Embryonic facial prominence (tissue), 1 donor: ENCODE measurements around the gene NFKBIB.
"Not testable (repeated sequence)": the region's sequence is repeated elsewhere in the genome, so short reads cannot be mapped to it uniquely, and the experiment has no call there.

ENCODE experiments used
- DNase-seq: peaks from one replicate; pipeline ENCODE4 v3.0.0-alpha.2; 2016; ENCODE audit errors: extremely low spot score

The NFKBIB gene

DNA sequence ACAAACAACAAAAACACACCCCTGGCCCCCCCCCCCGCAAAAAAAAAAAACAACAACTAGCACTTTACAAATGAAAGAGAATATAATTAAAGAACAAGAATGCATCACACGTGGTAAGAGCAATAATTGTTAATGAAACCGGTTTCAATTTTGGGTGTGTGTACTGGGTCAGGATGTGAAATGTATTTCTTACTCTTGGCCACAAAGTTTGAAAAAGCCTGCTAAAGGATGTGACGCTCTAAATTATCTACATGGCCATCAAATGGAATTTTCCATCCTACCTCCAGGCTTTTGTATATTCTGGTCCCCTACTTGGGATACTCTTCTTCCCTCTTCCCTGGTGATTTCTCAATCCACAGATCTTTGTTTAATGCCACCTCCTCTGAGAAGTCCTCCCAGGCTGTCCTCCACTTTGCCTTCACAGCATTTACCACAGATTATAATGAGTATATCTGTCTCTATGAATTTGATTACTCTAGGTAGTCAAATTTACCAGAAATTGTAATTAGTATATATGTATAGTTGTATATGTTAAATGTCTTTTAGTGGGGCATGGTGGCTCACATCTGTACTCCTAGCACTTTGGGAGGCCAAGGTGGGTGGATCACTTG is 28.7 kb downstream of the NFKBIB start:
- DNase-seq, result no peak

DNA sequence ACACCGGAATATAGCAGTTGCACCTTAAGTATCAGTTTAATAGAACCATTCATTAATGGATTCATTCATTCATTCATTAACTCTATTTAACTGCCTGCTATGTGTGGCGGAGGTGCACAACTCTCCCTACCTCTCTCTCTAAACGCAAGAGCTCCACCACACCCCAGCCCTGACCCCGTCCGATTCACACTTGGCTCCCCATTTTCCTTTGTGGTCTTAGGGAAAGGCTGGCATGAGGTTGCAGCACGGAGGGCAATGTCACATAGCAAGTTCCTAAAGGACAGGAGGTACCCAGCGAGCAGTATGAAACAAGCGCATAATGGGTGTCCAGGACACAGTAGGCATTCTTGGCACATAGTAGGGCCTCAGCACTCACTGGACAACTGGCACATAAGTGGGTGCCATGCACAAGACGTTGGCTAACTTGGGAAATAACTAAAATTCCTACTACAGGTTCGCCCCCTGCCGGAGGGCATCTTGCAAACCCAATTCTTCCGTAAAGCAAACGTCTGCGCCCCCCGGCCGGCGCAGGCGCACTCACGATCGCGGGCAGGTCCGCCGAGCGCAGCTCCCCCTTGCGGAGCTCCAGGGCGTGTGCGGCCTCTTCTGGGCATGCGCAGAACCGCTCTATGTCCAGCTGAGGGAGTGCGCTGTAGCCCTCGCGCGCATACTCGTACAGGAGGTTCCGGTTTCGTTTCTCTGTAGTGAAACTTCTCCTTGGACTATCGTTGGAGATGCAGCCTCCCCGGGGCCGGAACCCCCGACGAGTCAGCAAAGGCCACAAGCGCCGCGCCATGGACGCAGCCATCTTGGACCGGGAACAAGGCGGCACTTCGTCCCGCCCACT is 30.4 kb downstream of the NFKBIB start, which contains the start of gene SARS2:
SARS2 (minus strand) TSS at position 835 of the 847 bp plus-strand sequence; CDS start at position 808, 27 bp downstream.
- DNase-seq, result peak; percentile 90

DNA sequence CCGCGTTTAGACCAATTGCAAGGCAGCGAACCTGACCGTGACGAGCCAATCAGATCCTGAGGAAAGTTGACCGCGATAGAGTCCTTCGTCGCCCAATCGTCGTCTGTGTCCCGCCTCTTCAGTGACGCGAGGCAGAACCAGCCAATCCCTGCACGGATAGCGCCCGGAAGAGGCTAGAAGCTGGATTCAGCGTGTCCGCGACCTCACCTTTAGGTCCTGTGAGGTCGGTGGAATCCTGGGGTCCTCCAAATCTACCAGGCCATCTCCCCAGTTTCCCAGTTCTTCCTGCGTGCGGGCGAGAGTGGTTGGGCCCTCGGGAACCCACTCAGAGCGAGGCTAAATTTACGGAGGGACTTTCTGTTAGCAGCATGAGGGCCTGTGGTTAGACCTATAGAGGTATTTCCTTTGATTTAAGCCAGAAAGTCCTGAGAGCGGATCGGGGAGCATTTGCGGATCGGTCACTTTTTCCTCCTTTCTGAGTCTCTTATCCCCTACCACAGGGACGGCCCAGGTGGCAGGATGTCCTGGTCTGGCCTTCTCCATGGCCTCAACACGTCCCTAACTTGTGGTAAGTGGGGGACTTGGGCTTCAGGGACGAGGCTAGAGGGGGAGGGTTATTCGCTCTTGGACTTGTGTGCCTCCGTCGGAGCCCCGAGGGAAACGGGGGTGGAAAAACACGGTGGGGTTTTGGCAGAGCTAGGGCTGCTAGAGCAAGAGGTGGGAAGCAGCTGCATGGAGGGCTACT is 31.2 kb downstream of the NFKBIB start, which contains the start of gene MRPS12:
MRPS12 (plus strand) TSS at position 169 of the 745 bp plus-strand sequence; CDS start at position 520, 351 bp downstream.
- DNase-seq, result peak; percentile 99

DNA sequence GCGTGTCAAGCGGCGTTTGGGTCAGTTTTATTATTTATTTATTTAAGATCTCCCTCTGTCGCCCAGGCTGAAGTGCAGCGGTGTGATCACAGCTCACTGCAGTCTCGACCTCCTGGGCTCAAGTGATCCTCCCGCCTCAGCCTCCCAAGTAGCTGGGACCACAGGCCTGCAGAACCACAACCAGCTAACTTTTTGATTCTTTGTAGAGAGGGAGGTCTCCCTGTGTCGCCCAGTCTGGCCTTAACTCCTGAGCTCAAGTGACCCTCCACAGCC is 31.7 kb downstream of the NFKBIB start:
- no peak for DNase-seq

DNA sequence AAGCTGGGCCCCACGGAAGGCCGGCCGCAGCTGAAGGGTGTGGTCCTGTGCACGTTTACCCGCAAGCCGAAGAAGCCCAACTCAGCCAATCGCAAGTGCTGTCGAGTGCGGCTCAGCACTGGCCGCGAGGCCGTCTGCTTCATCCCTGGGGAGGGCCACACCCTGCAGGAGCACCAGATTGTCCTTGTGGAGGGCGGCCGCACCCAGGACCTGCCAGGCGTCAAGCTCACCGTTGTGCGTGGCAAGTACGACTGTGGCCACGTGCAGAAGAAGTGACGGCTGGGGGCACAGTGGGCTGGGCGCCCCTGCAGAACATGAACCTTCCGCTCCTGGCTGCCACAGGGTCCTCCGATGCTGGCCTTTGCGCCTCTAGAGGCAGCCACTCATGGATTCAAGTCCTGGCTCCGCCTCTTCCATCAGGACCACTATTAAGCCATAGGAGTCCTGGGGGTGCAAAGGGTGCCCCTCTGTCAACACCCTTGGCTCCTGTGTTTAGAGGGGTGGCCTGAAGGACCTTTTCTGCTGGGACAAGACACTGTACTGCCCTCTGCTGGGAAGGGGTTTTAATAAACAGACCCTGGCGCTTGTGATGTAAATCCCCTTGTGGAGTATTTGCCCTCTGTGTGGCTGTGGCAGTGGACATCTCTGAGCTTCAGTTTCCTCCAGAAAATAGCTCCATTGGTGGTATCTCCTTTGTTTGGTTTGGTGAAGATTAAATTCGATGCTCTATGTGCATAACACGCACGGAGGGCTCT is 32.8 kb downstream of the NFKBIB start:
- DNase-seq, result no peak

DNA sequence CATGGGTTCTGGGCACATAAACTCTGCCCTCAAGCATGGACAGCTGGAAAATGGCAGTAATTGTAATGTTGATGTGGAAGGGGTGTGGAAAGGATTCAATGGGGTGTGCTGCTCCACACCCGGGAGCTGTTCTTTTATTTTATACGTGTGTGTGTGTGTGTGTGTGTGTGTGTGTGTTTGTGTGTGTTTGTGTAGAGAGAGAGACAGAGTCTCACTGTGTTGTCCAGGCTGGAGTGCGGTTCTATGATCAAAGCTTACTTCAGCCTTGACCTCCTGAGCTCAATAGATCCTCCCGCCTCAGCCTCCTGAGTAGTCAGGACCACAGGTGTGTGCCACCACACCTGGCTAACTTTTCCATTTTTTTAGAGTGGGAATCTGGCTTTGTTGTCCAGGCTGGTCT is 33.8 kb downstream of the NFKBIB start:
- DNase-seq, result no peak

DNA sequence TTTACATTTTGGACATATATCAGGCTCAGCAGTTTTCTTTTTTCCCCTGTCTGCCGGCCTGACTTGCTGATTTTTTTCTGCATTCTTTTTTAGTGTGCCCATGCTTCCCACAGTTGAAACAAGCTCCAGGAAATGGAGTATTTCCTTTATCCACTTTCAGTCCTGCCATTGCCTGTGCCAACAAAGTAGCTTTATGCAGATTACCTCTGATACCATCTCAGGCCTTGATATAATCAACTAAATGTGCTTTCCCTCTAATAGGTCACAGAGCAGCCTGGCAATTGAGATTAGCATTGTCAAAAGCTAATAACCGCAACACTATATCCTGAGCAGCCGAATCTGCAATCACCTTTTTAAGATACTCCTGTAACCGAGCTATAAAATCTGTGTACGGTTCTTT is 40.2 kb downstream of the NFKBIB start:
- DNase-seq, result no peak

DNA sequence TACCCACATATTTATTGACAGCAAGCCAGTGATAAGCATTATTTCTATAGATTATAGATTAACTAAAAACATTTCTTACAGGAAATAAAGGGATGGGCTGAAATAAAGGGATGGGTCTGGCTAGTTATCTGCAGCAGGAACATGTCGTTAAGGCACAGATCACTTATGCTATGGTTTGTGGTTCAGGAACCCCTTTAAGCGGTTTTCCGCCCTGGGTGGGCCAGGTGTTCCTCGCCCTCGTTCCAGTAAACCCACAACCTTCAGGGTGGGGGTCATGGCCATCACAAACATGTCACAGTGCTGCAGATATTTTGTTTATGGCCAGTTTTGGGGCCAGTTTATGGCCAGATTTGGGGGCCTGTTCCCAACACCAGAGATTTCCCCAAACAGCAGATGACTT is 41.7 kb downstream of the NFKBIB start:
- not testable (repeated sequence) for DNase-seq

DNA sequence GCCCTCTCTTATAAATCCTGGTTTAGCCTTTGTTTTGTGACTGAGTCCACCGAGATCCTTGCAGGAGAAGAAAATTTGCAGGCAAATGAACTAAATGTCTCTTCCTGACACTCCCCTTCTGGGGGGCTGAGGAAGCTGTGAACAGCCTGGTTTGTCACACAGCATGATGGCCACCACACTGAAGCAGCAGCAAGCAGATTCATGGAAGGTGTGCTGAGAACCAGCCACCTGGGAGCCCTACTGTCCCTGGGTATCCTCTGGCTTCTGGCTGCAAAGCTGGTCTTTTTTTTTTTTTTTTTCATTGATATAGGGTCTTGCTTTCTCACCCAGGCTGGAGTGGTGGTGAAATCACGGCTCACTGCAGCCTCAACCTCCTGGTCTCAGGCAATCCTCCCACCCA is 42.2 kb downstream of the NFKBIB start:
- DNase-seq, result no peak

DNA sequence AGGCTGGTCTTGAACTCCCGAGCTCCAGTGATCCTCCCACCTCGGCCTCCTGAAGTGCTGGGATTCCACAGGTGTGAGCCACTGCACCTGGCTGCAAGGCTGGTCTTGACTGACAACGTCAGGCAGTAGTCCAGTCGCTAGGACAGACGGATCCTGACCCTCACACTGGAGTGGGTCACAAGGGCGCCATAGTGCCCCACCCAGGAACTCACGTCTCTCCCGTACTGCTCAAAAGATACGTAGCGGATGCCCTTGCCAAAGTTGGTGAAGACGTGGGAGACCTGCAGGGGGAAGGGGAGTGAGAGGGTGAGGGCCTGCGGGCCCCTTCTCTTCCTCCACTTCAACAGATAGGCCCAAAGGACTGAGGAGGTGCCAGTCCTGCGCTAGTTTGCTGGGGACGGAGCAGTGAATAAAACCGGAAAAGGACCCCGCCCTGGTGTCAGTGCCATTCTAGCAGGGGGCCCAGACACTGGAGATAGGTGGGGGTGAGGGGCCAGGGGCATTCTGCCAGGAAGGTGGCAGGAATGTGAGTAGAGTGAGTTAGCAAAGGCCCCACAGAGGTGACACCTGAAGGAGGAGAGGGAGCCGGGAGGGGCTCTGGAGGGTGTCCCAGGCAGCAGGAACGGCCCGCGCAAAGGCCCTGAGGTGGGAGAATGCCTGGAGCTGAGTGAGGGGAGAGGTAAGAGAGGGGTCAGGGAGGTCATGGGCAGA is 42.9 kb downstream of the NFKBIB start:
- DNase-seq, result no peak

DNA sequence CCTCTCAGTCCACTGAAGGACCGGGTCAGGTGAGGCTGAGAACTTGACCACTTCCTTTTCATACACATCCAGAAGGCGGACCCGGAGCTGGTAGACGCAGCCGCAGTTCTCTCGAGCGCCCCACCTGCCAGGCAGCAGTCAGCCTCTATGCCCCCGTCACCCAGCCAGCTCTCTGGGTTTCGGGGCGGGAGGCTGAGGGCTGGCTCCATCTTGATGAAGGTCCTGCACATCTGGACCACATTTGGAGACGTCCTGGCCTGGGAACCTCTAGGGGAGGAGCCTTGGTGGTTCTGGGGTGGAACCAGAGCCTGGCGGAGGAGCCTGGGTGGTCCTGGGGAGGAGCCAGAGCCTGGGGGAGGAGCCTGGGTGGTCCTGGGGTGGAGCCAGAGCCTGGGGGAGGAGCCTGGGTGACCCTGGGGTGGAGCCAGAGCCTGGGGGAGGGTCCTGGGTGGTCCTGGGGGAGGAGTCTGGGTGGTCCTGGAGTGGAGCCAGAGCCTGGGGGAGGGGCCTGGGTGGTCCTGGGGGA is 45.3 kb downstream of the NFKBIB start:
- no peak for DNase-seq

DNA sequence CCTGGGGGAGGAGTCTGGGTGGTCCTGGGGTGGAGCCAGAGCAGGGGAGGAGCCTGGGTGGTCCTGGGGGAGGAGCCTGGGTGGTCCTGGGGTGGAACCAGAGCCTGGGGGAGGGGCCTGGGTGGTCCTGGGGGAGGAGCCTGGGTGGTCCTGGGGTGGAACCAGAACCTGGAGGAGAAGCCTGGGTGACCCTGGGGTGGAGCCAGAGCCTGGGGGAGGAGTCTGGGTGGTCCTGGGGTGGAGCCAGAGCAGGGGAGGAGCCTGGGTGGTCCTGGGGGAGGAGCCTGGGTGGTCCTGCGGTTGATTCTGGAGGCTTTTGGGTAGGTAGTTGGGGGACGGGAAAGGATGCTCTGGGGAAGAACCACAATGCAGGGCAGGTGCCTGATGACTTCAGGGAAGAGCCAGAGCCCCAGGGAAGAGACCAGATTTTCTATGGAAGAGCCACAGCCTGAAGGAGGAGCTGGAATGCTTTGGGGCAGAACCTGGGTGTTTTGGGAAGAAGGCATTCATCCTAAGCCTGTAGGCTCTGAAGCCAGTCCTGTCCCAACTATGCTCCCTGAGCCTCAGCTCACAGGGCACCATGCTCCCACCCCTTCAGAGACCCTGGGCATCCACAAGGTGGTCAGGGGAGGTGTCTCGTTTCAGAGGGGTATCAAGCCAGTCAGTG is 45.9 kb downstream of the NFKBIB start:
- DNase-seq, result no peak

DNA sequence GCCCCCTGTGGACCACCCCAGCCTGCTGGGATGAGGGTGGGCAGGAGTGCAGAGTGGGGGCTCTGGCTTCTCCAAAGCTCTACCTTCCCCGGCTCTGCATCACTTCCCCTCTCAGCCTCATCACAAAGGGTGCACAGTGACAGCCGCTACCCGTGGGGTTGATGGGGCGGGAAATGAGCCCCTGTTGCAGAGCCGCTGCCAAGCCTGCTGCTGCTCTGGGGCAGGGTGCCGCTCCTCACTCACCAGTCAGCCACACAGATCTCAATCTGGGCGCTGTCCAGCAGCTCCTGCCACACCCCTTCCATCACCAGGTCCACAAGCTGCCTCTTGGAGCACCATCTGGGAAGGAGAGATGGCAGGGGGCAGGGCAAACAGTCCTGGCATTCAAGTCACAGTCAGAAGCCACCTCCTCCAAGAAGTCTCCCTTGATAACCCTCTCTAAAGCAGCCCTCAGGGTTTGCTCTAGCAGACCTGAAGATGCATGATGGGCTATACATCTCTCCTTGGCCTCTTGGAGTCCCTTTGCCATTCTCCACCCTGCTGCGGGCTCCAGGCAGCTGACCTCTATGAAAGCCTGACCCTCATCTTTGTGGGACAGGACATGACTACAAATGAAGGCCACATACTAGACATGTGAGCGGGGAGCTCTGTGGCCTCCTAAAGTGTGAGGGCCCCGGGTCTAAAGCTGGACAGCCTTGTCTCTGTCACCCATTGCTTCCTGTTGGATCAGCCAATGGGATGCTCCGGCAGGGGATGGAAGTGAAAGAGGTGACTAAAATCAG is 46.7 kb downstream of the NFKBIB start:
- DNase-seq, result no peak

DNA sequence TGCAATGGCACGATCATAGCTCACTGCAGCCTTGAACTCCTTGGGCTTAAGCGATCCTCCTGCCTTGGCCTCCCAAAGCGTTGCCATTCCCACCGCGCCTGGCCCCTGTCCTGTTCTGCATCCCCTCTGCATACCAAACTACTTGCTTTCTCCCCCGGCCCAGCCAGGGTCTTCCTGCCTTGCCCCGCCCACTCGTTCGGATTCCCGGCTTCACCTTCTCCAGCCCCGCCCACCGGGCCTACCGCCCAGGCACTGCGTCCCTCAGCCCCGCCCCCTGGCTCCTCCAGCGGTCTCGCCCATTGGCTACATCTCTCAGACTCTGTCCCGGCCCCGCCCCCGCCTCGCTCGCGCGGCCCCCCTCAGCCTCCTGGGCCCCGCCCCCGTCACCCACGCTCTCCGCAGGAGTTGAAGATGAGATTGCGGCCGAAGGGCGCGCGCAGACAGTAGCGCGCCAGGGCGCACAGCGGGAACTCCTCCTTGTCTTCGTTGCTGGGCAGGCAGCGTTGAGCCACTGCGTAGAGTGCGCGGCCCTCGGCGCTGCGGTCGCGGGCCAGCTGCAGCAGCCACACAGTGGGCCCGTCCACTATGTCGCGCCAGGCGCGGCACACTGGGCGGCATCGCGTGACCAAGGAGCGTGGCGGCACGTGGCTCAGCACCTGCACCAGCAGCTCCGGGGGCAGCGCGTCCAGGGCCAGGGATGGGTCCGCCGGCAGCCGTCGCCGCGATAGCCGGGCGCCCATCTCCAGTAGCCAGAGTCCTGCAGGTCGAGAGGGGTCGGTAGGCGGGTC is 50.0 kb downstream of the NFKBIB start:
- DNase-seq, result peak; percentile 57

DNA sequence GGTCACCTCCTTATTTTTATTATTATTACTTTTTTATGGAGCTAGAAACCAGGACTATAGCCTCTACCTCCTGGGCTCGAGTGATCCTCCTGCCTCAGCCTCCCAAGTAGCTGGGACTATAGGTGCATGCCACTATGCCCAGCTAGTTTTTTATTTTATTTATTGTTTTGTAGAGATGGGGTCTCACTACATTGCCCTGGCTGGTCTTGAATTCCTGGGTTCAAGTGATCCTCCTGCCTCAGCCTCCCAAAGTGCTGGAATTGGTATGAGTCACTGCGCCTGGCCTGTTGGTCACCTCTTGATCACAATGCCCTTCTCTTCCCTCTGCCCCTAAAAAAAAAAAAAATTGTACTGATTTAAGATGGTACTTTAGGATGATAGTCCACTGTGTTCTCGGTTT is 51.4 kb downstream of the NFKBIB start:
- no peak for DNase-seq

DNA sequence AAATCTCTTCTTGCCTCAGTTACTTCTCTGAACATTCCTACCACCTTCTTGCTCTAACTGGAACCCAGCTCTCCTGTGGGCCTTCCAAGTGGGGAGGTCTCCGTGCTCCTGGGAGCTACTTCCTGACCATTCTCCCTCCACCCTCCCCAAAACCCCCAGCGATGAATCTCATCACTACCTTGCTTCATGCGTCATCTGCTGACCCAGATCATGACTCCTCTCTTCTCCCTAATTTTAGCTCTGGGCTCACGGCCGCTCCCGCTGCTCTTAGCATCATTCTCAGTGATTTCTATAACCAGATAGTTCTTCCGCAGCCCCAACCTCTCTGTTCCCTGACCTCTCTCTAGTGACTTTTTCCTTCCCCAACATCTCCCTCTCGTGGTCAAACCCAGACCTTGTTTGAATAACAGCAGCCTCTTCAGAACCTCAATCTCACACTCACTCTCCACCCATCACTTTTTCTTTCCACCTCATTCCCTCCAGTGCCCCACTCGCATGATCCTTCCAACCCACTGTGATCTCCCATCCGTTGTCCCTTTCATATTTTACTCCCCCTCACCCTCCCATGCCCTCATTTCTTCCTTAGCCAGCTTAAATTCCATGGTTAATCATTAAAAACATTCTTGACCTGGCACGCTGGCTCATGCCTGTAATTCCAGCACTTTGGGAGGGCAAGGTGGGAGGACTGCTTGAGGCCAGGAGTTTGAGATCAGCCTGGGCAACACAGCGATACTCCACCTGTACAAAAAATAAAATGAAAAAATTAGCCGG is 52.8 kb downstream of the NFKBIB start:
- DNase-seq, result no peak

DNA sequence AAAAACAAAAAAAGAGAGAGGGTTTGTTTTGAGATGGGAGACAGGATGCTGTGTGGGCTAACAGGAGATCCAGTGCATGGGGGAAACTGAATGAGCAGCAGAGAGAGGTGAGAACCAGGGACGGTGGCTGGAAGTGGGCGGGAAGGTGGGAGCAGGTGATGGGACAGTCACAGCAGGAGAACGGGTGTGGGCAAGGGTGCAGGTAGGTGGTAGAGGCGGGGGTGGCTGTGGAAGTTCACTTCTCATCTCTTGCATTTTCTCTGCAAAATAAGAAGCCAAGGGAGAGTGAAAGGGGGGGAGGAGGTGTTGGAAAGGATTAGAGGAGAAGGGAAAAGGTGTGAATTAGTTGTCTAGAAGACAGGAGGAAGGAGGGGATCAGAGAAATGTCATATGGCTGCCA is 53.9 kb downstream of the NFKBIB start:
- no peak for DNase-seq

DNA sequence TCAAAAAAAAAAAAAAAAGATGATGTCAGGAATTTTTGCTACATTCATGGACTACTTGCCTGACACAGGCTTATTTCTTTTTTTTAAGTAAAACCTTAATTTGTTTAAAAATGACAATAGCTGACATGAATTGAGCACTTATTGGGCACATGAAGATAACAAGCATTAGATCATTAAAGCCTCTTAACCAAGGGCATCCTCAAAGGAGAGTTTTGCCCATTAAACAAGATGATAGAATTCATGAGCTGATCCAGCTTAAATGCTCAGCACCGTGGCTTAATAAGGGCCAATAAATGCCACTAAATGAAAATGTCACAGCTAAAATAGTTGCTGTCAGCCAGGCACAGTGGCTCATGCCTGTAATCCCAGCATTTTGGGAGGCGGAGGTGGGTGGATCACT is 56.5 kb downstream of the NFKBIB start:
- no peak for DNase-seq
